Activated naive CD4-positive, alpha-beta T cell treated with anti-CD3 and anti-CD28 coated beads for 36 hours (primary cell): ENCODE data around the gene TLR5. TPM values are rescaled to one million over a fixed set of nuclear protein-coding genes. Genes with fewer than 3 reads are reported as not detected.
A peak's percentile ranks its signal among the peaks of the same experiment; 100 is the strongest.

Experiments used
- CTCF ChIA-PET: fragments of 350-600 bp; sonication (Branson Sonifier 250); formaldehyde crosslinking; loops from one replicate; lab custom pipeline; 2021; ENCODE audit warnings: antibody characterized with exemption; lab: Charles Lee
- DNase-seq: peaks from one replicate; pipeline ENCODE4 v3.0.0-alpha.2; 2020
- H3K27ac Mint-ChIP-seq: one replicate; pipeline ENCODE4 v1.8.0; 2021; ENCODE audit warnings: mild to moderate bottlenecking, mixed read lengths
- H3K27me3 Mint-ChIP-seq: one replicate; pipeline ENCODE4 v1.8.0; 2021; ENCODE audit warnings: low read depth, mixed read lengths
- H3K36me3 Mint-ChIP-seq: one replicate; pipeline ENCODE4 v1.8.0; 2021; ENCODE audit warnings: low read depth, mixed read lengths
- H3K4me1 Mint-ChIP-seq: one replicate; pipeline ENCODE4 v1.8.0; 2021; ENCODE audit warnings: low read depth, mixed read lengths
- H3K4me3 Mint-ChIP-seq: one replicate; pipeline ENCODE4 v1.8.0; 2021; ENCODE audit warnings: mild to moderate bottlenecking, moderate library complexity, mixed read lengths
- H3K9me3 Mint-ChIP-seq: one replicate; pipeline ENCODE4 v1.8.0; 2021; ENCODE audit warnings: mixed read lengths
- intact Hi-C: fragments of 100-400 bp; cut with micrococcal nuclease; formaldehyde crosslinking; loops from one replicate; pipeline ENCODE4 v1.15.1; 2023
- total RNA-seq, 2 experiments: library from RNA; stranded (reverse); gene quantifications; one replicate each; pipeline ENCODE4 v1.2.3, GENCODE V29; 2021

TLR5 gene
- total RNA-seq, 2 experiments from 2014 or later = 0.67 to 0.93 TPM

GRCh38 chr1:223146745-223147144 lies 3.7 kb upstream of the TLR5 start:
- Mint-ChIP-seq H3K27me3 (no peaks in the 10 kb centered on the region), H3K9me3 (peaks cover 4% of the 10 kb centered on the region), H3K4me3 (no peak overlapping the region), H3K36me3 (no peaks in the 10 kb centered on the region), H3K27ac (no peak overlapping the region), H3K4me1 (peaks cover 28% of the 10 kb centered on the region)
- CTCF ChIA-PET = interaction anchor here (0.7 to 5.6 kb wide), 2 partner anchors 12 to 47 kb away, joined by 5 to 35 read pairs; no protein-coding TSS in a partner anchor
- intact Hi-C loops = no loop called here
- no peak for DNase-seq

- no peaks in the 10 kb centered on the region for H3K36me3 Mint-ChIP-seq
- intact Hi-C loops = loop anchor here (5.0 kb wide), 1 partner anchor 382 kb away; no protein-coding TSS in a partner anchor
- no peak for DNase-seq
- H3K9me3 Mint-ChIP-seq = peaks cover 4% of the 10 kb centered on the region
- CTCF ChIA-PET = interaction anchor here (0.7 to 3.5 kb wide), 5 partner anchors 10 to 163 kb away, joined by 3 to 32 read pairs (median 5); no protein-coding TSS in a partner anchor
- peaks cover 28% of the 10 kb centered on the region for H3K4me1 Mint-ChIP-seq
- H3K27ac Mint-ChIP-seq = no peak overlapping the region
- no peaks in the 10 kb centered on the region for H3K27me3 Mint-ChIP-seq
- no peak overlapping the region for H3K4me3 Mint-ChIP-seq
Measured at GRCh38 chr1:223144914-223145313, 1.9 kb upstream of the TLR5 start.

- intact Hi-C loops = loop anchor here (5.0 kb wide), 1 partner anchor 383 kb away; no protein-coding TSS in a partner anchor
- H3K27ac Mint-ChIP-seq = no peak overlapping the region
- H3K36me3 Mint-ChIP-seq = no peaks in the 10 kb centered on the region
- peaks cover 28% of the 10 kb centered on the region for H3K4me1 Mint-ChIP-seq
- peaks cover 4% of the 10 kb centered on the region for H3K9me3 Mint-ChIP-seq
- no peak overlapping the region for H3K4me3 Mint-ChIP-seq
- CTCF ChIA-PET = interaction anchor here (0.7 to 3.5 kb wide), 9 partner anchors 9 to 484 kb away, joined by 3 to 32 read pairs (median 3); no protein-coding TSS in a partner anchor
- H3K27me3 Mint-ChIP-seq = no peaks in the 10 kb centered on the region
- DNase-seq = no peak
Measured at GRCh38 chr1:223144431-223144830, 1.4 kb upstream of the TLR5 start.

GRCh38 chr1:223143537-223144248 lies 645 bp upstream of the TLR5 start:
- H3K4me1 Mint-ChIP-seq = peaks cover 28% of the 10 kb centered on the region
- H3K27me3 Mint-ChIP-seq = no peaks in the 10 kb centered on the region
- CTCF ChIA-PET = interaction anchor here (0.5 to 3.5 kb wide), 12 partner anchors 10 to 1485 kb away, joined by 3 to 32 read pairs (median 3); partner anchors contain the start of gene SUSD4
- H3K9me3 Mint-ChIP-seq = peaks cover 6% of the 10 kb centered on the region
- peak overlapping the region; percentile 72 for H3K4me3 Mint-ChIP-seq
- H3K27ac Mint-ChIP-seq = peak overlapping the region; percentile 22
- intact Hi-C loops = loop anchor here (1.0 to 5.0 kb wide), 5 partner anchors 10 to 384 kb away; partner anchors contain the start of gene SUSD4
- peak; percentile 51 for DNase-seq
- no peaks in the 10 kb centered on the region for H3K36me3 Mint-ChIP-seq

- Mint-ChIP-seq H3K9me3 (peaks cover 3% of the 10 kb centered on the region), H3K4me1 (peaks cover 28% of the 10 kb centered on the region), H3K27ac (no peak overlapping the region), H3K36me3 (no peaks in the 10 kb centered on the region), H3K27me3 (no peaks in the 10 kb centered on the region), H3K4me3 (peak overlapping the region; percentile 72)
- DNase-seq = no peak
- CTCF ChIA-PET = interaction anchor here (1.0 to 3.5 kb wide), 2 partner anchors 9 to 13 kb away, joined by 4 to 32 read pairs; no protein-coding TSS in a partner anchor
- intact Hi-C loops = loop anchor here (2.0 to 5.0 kb wide), 2 partner anchors 103 to 385 kb away; no protein-coding TSS in a partner anchor
Measured at GRCh38 chr1:223142269-223142668, 779 bp downstream of the TLR5 start.

- intact Hi-C loops = loop anchor here (5.0 kb wide), 1 partner anchor 386 kb away; no protein-coding TSS in a partner anchor
- no peak overlapping the region for H3K27ac Mint-ChIP-seq
Measured at GRCh38 chr1:223140611-223141405, 2.2 kb downstream of the TLR5 start.

DNA sequence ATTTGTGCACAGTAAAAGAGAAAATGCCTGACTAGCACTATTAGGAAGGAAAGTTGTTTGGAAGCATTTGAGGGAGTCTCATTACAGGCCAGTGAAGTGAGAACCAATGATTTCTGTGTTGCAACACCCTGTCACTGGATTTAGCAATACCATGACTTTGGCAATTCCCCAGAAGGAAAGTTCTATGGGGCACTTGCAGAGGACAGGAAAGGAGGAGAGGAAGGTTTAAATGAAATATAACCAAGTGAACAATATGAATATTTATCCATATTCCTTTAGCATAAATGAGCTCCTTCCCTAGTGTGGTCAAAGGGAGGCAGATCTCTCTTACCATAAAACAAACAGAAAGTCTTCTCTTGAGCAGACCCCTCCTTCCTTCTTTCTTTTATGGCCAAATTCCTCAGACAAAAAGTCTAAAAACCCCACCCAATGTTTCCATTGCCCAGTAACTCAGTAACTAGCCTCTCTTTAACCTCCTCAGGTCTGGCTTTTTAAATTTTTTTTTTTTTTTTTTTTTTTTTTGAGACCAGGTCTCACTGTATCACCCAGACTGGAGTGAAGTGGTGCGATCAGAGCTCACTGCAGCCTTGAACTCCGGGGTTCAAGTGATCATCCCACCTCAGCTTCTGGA lies 5.5 kb downstream of the TLR5 start:
- Mint-ChIP-seq H3K36me3 (no peaks in the 10 kb centered on the region), H3K9me3 (peaks cover 3% of the 10 kb centered on the region), H3K4me3 (no peak overlapping the region), H3K4me1 (peaks cover 16% of the 10 kb centered on the region), H3K27ac (no peak overlapping the region), H3K27me3 (peaks cover 3% of the 10 kb centered on the region)
- DNase-seq = no peak
- CTCF ChIA-PET = interaction anchor here (0.6 to 2.0 kb wide), 6 partner anchors 8 to 153 kb away, joined by 3 to 6 read pairs (median 4); no protein-coding TSS in a partner anchor
- intact Hi-C loops = loop anchor here (10.0 kb wide), 1 partner anchor 1197 kb away; the partner anchor contains the start of gene NVL

More at GRCh38 chr1:223140611-223141405, 2.2 kb downstream of the TLR5 start:
- H3K36me3 Mint-ChIP-seq = no peaks in the 10 kb centered on the region
- no peak overlapping the region for H3K4me3 Mint-ChIP-seq
- peaks cover 28% of the 10 kb centered on the region for H3K4me1 Mint-ChIP-seq
- CTCF ChIA-PET = interaction anchor here (0.5 to 2.6 kb wide), 7 partner anchors 9 to 539 kb away, joined by 3 to 11 read pairs (median 5); no protein-coding TSS in a partner anchor
- peaks cover 3% of the 10 kb centered on the region for H3K9me3 Mint-ChIP-seq
- no peaks in the 10 kb centered on the region for H3K27me3 Mint-ChIP-seq
- DNase-seq = no peak

DNA sequence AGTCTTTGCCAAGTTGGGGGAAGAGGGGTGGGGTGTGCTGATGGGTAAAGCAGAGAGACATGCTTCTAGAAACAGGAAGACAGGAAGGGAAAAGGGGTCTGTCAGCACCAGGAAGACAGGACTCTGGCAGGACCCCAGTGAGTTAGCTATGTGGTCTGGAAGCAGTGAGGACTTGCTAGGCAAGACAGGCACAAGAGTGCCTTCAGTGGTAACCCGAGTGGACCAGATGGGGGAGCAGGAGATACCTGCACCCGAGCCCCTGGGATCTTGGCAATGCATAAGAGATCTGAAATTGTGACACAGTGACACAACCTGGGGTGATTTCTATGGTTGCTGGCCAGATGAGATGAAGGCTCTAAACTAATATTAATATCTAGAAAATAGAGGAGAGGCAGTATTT lies 7.0 kb downstream of the TLR5 start:
- peak; percentile 29 for DNase-seq
- no peak overlapping the region for H3K4me3 Mint-ChIP-seq
- peaks cover 8% of the 10 kb centered on the region for H3K4me1 Mint-ChIP-seq
- H3K27ac Mint-ChIP-seq = no peak overlapping the region
- intact Hi-C loops = loop anchor here (10.0 kb wide), 1 partner anchor 1199 kb away; the partner anchor contains the start of gene NVL
- no peaks in the 10 kb centered on the region for H3K36me3 Mint-ChIP-seq
- peaks cover 3% of the 10 kb centered on the region for H3K9me3 Mint-ChIP-seq
- CTCF ChIA-PET = interaction anchor here (0.7 to 5.0 kb wide), 3 partner anchors 12 to 506 kb away, joined by 4 to 58 read pairs (median 35); no protein-coding TSS in a partner anchor
- peaks cover 3% of the 10 kb centered on the region for H3K27me3 Mint-ChIP-seq

GRCh38 chr1:223135176-223135942 lies 7.7 kb downstream of the TLR5 start:
- intact Hi-C loops = loop anchor here (10.0 kb wide), 1 partner anchor 1199 kb away; the partner anchor contains the start of gene NVL
- no peak overlapping the region for H3K27ac Mint-ChIP-seq
- peaks cover 3% of the 10 kb centered on the region for H3K9me3 Mint-ChIP-seq
- peaks cover 8% of the 10 kb centered on the region for H3K4me1 Mint-ChIP-seq
- H3K36me3 Mint-ChIP-seq = no peaks in the 10 kb centered on the region
- H3K27me3 Mint-ChIP-seq = peaks cover 3% of the 10 kb centered on the region
- CTCF ChIA-PET = interaction anchor here (1.5 to 5.0 kb wide), 3 partner anchors 9 to 14 kb away, joined by 5 to 58 read pairs (median 35); no protein-coding TSS in a partner anchor
- no peak for DNase-seq
- no peak overlapping the region for H3K4me3 Mint-ChIP-seq

DNA sequence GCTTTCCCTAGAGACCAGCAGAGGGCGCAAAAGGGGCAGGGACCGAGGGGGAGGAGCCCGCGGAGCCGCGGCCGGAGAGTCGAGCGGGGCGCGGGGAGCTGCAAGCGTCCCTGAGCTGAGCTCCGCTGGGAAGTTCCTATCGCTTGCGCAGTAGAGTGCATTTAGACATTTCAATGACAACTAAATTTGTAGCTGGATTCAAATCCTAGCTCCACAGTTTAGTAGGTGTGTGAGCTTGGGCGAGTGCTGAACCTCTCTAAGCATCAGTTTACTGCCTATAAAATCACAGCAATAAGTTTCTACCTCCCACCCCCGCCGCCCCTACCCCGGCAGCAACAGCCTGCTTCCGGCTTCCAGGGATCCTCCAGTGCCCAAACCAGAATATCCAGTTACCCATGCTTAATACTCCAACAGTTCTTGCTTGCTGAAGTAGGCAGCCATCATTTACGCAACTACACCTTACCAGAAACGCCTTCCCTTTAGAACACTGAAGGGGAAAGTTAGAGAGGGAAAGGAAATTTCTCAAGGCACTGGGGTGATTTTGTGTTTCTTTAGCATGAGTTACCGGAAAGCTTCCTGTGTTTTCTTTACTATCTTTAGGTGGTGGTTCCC lies 9.1 kb downstream of the TLR5 start:
- Mint-ChIP-seq H3K36me3 (no peaks in the 10 kb centered on the region), H3K9me3 (peaks cover under 1% of the 10 kb centered on the region), H3K27ac (no peak overlapping the region), H3K4me3 (peak overlapping the region; percentile 56), H3K27me3 (peaks cover 3% of the 10 kb centered on the region), H3K4me1 (peaks cover 13% of the 10 kb centered on the region)
- intact Hi-C loops = loop anchor here (1.0 to 10.0 kb wide), 5 partner anchors 9 to 1201 kb away; partner anchors contain the start of genes NVL and TLR5
- CTCF ChIA-PET = interaction anchor here (0.6 to 5.0 kb wide), 47 partner anchors 9 to 1054 kb away, joined by 3 to 58 read pairs (median 4); partner anchors contain the start of genes SUSD4 and TLR5
- DNase-seq = peak; percentile 86
